ENCODE data around the gene C9orf85. TPM values are rescaled to one million over a fixed set of nuclear protein-coding genes. Genes with fewer than 3 reads are reported as not detected.

C9orf85 gene
- total RNA-seq, 1 experiment from 2014 or later: 20.2 TPM

DNA sequence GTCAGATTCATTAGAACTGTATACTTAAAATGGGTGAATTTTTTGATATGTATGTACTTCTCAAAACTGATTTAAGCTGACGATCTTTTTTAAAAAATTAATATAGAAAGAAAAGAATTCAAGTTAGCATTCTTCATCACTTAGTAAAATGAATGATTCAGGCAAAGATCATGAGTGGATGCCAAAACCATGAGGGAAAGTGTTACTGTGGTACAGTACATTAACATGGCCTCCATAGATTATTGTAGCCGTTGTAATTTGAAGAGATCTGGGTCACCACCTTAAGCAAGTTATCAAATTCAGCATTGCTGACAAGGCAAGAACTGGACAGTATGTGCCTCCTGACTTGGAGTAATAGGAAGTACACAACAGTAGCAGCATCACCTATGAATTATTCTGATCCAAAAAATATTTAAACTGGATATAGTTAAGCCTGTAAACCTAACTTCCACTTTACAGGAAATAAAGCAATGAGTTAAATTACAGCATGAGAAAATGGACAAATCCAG, 29.7 kb downstream of the C9orf85 start (continued):
- TF ChIP-seq, protein P1, sequence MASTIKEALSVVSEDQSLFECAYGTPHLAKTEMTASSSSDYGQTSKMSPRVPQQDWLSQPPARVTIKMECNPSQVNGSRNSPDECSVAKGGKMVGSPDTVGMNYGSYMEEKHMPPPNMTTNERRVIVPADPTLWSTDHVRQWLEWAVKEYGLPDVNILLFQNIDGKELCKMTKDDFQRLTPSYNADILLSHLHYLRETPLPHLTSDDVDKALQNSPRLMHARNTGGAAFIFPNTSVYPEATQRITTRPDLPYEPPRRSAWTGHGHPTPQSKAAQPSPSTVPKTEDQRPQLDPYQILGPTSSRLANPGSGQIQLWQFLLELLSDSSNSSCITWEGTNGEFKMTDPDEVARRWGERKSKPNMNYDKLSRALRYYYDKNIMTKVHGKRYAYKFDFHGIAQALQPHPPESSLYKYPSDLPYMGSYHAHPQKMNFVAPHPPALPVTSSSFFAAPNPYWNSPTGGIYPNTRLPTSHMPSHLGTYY (CRISPR knock-in tag; IDR thresholded peaks at IDR 0.05): no peak
- TF ChIP-seq ZNF423 (CRISPR knock-in tag; IDR thresholded peaks at IDR 0.05): no peak
- TF ChIP-seq CREM (CRISPR knock-in tag; IDR thresholded peaks at IDR 0.05): no peak
- TF ChIP-seq ZNF416 (CRISPR knock-in tag; IDR thresholded peaks at IDR 0.05): no peak
- no peak for TF ChIP-seq RORB (CRISPR knock-in tag; IDR thresholded peaks at IDR 0.05)
- TF ChIP-seq NR1H2 (CRISPR knock-in tag; IDR thresholded peaks at IDR 0.05): no peak
- no peak for TF ChIP-seq ZNF263 (CRISPR knock-in tag; IDR thresholded peaks at IDR 0.05; ENCODE audit: low read depth)
- TF ChIP-seq, protein P2, sequence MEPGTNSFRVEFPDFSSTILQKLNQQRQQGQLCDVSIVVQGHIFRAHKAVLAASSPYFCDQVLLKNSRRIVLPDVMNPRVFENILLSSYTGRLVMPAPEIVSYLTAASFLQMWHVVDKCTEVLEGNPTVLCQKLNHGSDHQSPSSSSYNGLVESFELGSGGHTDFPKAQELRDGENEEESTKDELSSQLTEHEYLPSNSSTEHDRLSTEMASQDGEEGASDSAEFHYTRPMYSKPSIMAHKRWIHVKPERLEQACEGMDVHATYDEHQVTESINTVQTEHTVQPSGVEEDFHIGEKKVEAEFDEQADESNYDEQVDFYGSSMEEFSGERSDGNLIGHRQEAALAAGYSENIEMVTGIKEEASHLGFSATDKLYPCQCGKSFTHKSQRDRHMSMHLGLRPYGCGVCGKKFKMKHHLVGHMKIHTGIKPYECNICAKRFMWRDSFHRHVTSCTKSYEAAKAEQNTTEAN (CRISPR knock-in tag; IDR thresholded peaks at IDR 0.05): no peak

DNA sequence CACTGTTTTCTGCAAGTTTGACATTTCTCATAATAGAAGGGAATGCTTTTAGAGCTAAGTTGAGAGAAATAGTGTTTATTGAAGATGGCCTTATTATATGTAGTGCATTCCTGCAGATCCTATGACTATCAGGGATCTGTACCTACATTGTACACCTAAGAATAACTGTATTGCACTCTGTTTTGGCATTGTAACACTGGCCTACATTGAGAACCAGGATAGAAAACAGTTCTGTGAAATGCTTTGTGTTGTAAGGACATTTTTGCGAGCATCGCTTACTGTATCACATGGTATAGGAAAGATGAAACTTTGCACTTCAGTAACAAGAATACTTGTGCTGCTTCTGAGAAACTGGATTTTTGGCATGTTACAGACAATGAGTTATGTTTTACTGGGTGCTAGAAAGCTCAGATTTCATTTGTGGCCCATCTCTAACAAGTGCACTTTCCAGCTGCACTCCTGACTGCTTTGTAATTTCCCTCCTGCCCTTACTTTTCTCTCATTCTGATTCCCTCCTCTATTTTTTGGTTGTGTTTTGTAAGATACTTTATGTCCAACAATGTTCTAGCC, 30.6 kb downstream of the C9orf85 start:
- ChIA-PET CTCF (no interaction called here), POLR2A (no interaction called here)
- Mint-ChIP-seq H3K27ac (peak overlapping the region; percentile 48), H3K36me3 (peaks cover 2% of the 10 kb centered on the region), H3K27me3 (ENCODE audit: low read depth) (no peaks in the 10 kb centered on the region), H3K9me3 (no peaks in the 10 kb centered on the region; the same call in 1 of the 2 replicates), H3K4me1 (peaks cover 43% of the 10 kb centered on the region), H3K4me3 (no peak overlapping the region)
- ATAC-seq (no peak), DNase-seq (ENCODE audit: low spot score) (no peak)
- TF ChIP-seq ZNF138 (CRISPR knock-in tag; conservative IDR thresholded peaks at IDR 0.05) (no peak), ZNF317 (CRISPR knock-in tag; IDR thresholded peaks at IDR 0.05; ENCODE audit: borderline replicate concordance, low read depth) (no peak), RORB (CRISPR knock-in tag; IDR thresholded peaks at IDR 0.05) (no peak), ZNF671 (CRISPR knock-in tag; IDR thresholded peaks at IDR 0.05) (no peak), SMAD4 (CRISPR knock-in tag; IDR thresholded peaks at IDR 0.05) (no peak), ZNF232 (CRISPR knock-in tag; IDR thresholded peaks at IDR 0.05) (no peak), RELA (CRISPR knock-in tag; IDR thresholded peaks at IDR 0.05; ENCODE audit: borderline replicate concordance) (no peak)
- TF ChIP-seq, protein P3, sequence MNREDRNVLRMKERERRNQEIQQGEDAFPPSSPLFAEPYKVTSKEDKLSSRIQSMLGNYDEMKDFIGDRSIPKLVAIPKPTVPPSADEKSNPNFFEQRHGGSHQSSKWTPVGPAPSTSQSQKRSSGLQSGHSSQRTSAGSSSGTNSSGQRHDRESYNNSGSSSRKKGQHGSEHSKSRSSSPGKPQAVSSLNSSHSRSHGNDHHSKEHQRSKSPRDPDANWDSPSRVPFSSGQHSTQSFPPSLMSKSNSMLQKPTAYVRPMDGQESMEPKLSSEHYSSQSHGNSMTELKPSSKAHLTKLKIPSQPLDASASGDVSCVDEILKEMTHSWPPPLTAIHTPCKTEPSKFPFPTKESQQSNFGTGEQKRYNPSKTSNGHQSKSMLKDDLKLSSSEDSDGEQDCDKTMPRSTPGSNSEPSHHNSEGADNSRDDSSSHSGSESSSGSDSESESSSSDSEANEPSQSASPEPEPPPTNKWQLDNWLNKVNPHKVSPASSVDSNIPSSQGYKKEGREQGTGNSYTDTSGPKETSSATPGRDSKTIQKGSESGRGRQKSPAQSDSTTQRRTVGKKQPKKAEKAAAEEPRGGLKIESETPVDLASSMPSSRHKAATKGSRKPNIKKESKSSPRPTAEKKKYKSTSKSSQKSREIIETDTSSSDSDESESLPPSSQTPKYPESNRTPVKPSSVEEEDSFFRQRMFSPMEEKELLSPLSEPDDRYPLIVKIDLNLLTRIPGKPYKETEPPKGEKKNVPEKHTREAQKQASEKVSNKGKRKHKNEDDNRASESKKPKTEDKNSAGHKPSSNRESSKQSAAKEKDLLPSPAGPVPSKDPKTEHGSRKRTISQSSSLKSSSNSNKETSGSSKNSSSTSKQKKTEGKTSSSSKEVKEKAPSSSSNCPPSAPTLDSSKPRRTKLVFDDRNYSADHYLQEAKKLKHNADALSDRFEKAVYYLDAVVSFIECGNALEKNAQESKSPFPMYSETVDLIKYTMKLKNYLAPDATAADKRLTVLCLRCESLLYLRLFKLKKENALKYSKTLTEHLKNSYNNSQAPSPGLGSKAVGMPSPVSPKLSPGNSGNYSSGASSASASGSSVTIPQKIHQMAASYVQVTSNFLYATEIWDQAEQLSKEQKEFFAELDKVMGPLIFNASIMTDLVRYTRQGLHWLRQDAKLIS (CRISPR knock-in tag; IDR thresholded peaks at IDR 0.05; ENCODE audit: borderline replicate concordance): no peak
- TF ChIP-seq, protein P4, sequence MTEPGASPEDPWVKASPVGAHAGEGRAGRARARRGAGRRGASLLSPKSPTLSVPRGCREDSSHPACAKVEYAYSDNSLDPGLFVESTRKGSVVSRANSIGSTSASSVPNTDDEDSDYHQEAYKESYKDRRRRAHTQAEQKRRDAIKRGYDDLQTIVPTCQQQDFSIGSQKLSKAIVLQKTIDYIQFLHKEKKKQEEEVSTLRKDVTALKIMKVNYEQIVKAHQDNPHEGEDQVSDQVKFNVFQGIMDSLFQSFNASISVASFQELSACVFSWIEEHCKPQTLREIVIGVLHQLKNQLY (CRISPR knock-in tag; IDR thresholded peaks at IDR 0.05): no peak
- TF ChIP-seq, protein P5, sequence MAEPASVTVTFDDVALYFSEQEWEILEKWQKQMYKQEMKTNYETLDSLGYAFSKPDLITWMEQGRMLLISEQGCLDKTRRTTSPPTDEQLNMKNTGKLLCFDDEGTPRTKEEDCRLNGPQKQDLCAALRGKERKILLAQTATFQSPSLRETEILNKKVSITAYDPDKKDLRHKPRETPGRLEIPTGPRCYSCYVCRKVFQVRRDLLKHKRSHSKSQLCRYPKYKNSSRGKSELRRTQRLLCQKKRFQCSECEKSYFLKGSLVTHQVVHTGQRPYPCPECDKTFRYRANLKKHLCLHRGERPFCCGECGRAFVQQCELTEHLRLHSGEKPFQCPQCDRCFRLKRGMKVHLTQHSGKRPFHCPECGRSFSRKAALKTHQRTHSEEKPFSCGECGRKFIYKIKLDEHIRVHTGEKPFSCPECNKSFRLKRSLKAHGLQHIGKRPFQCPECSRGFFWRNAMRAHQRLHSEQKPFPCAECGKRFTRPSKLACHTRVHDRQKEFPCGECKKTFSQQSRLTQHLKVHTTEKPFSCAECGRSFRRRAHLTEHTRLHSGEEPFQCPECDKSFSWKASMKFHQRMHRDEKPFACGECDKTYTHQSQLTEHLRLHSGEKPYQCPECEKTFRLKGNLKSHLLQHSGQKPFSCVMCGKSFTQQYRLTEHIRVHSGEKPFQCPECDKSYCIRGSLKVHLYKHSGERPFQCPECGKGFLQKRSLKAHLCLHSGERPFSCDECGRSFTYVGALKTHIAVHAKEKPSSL (CRISPR knock-in tag; conservative IDR thresholded peaks at IDR 0.05): no peak

All from WTC11 (cell line).